ENCODE data around the gene COL6A6.
A peak's percentile ranks its signal among the peaks of the same experiment; 100 is the strongest.

The COL6A6 gene

DNA sequence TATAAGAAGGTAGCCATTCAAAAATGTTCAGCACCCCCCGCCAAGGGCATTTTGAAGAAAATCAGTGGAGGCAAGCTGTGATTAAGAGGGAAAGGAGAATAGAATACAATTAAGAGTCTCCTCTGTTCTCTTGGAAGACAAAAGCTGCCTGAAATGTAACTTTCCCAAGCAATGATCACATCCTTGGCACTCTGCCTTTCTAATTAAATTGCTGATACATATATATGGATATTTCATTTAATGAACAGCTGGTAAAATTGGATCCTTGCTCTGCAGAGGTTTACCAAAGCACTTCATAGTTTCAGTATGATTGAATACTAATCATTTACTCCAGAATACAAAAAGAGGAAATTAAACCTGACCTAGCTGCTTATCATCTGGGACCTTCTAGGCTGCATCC lies 10.4 kb downstream of the COL6A6 start:
- TF ChIP-seq CTCF (IDR thresholded peaks at IDR 0.05; ENCODE audit: control extremely low read depth, extremely low read depth, low read depth, missing control alignments): no peak
- ChIA-PET CTCF (interaction anchor here (1.3 to 2.1 kb wide), 2 partner anchors 10 to 13 kb away, joined by 3 to 10 read pairs; no protein-coding TSS in a partner anchor), POLR2A (no interaction called here)

DNA sequence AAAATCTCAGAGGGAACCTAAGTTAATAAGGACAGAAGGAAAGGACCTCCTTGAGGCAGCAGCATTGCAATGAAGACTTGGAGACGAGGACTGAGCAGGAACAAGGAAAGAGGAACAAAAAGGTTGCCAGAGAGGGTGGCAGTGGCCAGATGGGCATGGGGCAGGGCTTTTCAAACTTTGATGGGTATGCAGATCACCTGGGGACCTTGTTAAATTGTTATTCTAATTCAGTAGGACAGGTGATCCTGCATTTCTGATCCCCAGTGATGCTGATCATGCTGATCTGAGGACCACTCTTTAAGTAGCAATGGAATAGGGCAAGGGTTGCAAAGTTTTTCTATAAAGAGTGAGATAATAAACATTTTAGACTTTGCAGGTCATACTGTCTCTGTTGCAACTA lies 11.1 kb downstream of the COL6A6 start:
- no peak for TF ChIP-seq CTCF (IDR thresholded peaks at IDR 0.05; ENCODE audit: control extremely low read depth, extremely low read depth, low read depth, missing control alignments)
- POLR2A ChIA-PET: no interaction called here
- CTCF ChIA-PET: interaction anchor here (2.1 kb wide), 1 partner anchor 9 kb away, joined by 10 read pairs; no protein-coding TSS in a partner anchor
- no peak for DNase-seq (ENCODE audit: extremely low spot score)

More for the DNA sequence above, 10.4 kb downstream of the COL6A6 start:
- DNase-seq (ENCODE audit: extremely low spot score): no peak

GRCh38 chr3:130529486-130530215 lies 12.7 kb downstream of the COL6A6 start:
- ChIA-PET CTCF (interaction anchor here (1.4 to 1.5 kb wide), 2 partner anchors 9 to 254 kb away, joined by 3 read pairs; no protein-coding TSS in a partner anchor), POLR2A (no interaction called here)
- DNase-seq (ENCODE audit: extremely low spot score): no peak
- no peak for TF ChIP-seq CTCF (IDR thresholded peaks at IDR 0.05; ENCODE audit: control extremely low read depth, extremely low read depth, low read depth, missing control alignments)

DNA sequence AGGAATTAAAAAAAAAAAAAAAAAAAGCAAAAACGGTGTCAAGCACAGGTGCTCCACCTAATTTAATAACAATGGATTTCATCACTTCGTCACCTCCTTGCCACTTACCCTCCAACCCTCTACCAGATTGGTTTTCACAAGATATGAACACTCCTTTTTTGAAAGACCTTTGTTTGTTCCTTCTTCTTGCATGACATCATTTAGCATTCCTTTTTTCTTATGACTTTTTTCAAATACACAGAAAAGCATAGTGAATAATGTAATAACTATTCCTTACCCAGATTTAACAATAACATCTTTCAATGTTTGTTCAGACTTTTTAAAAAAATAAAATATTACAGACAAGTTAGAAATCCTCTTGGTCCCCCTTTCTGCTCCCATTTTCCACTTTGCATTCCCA lies 16.3 kb downstream of the COL6A6 start:
- ChIA-PET POLR2A (no interaction called here), CTCF (no interaction called here)
- no peak for TF ChIP-seq CTCF (IDR thresholded peaks at IDR 0.05; ENCODE audit: control extremely low read depth, extremely low read depth, low read depth, missing control alignments)

DNA sequence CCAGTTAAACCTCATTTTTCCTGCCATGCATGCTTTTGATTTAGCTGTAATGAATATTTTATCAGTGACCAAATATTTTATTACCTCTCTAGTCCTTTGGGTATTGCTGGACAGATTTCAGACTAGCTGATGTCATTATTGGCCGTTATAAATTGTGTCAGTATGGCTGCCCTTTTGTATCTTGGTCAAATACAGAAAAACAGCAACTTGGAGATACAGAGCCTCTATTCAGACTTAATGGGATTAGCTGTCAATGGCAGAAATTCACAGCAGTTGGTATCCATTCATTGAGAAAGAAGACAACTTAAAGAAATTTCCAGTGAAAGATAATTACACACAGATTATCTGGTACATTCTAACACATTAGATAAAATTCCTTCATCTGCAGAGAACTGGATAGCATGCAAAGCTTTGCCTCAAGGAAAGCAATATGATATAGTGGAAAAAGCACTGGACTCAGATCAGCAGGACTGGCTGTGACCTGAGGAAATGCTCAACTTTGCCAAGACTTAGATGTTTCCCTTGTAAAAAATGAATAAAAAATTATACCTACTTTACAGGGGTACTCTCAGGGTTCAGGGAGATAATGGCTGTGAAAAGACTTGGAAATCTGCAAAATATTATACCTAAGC lies 20.8 kb downstream of the COL6A6 start:
- no peak for TF ChIP-seq CTCF (IDR thresholded peaks at IDR 0.05; ENCODE audit: control extremely low read depth, extremely low read depth, low read depth, missing control alignments)
- DNase-seq (ENCODE audit: extremely low spot score): no peak
- ChIA-PET POLR2A (no interaction called here), CTCF (interaction anchor here (1.2 to 3.1 kb wide), 7 partner anchors 9 to 262 kb away, joined by 3 to 16 read pairs (median 4); no protein-coding TSS in a partner anchor)

More for the DNA sequence above, 16.3 kb downstream of the COL6A6 start:
- DNase-seq (ENCODE audit: extremely low spot score): no peak

DNA sequence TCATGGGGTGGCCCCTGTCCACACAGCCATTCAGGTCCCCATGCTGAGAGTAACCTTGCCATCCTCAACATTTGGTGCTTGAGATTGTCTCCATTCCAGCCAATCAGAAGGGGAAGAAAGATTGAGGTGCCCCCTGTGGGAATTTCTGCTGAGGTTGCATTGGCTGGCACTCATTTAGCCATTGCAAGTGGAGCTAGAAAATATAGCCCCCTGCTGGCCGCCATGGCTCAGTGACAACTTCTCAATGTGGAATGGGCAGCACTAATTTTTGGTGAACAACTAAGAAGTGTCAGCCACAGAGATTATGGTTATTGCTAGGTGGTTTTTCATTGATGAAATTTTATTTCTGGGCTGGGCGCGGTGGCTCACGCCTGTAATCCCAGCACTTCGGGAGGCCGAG lies 22.0 kb downstream of the COL6A6 start:
- CTCF ChIA-PET: interaction anchor here (1.0 to 3.1 kb wide), 6 partner anchors 9 to 356 kb away, joined by 3 to 16 read pairs (median 4); no protein-coding TSS in a partner anchor
- peak; percentile 42 for TF ChIP-seq CTCF (IDR thresholded peaks at IDR 0.05; ENCODE audit: control extremely low read depth, extremely low read depth, low read depth, missing control alignments)
- DNase-seq (ENCODE audit: extremely low spot score): peak; percentile 32
- POLR2A ChIA-PET: no interaction called here

Data from GM10248 (cell line).